Measurements from ENCODE around the gene LCP1.

GRCh38 chr13:46171217-46171616, 10.8 kb downstream of the LCP1 start:
- TF ChIP-seq EZH2 (IDR thresholded peaks at IDR 0.05; ENCODE audit: insufficient read depth, poor library complexity, severe bottlenecking) (no peak), EZH2phosphoT487 (IDR thresholded peaks at IDR 0.05; ENCODE audit: insufficient read depth, low read depth) (no peak)

Measured in GM23248 (cell line).